Measurements from ENCODE around the gene MTRF1.

The MTRF1 gene

DNA sequence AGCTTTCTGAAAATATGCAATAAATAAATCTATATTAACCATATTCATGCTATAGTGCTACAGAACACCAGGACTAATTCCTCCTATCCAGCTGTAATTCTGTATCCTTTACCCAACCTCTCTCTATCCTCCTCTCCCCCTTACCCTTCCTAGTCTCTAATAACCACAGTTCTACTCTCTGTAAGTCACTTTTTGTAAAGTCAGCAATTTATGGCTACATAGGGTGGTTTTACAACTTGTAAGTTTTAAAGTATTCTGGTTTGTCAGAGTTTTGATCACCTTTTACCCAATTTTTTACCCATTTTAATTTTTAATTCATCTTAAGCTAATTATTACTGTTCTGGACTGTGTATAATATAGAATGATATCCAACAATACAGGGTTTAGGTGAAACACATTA lies 34.0 kb downstream of the MTRF1 start:
- Histone ChIP-seq H3K27me3 (ENCODE audit: insufficient read depth, poor library complexity, severe bottlenecking) (no peaks in the 10 kb centered on the region), H3K27ac (replicated peaks) (no peak overlapping the region), H3K4me3 (replicated peaks; ENCODE audit: insufficient read depth, low read length) (no peak overlapping the region)
- TF ChIP-seq SPI1 (IDR thresholded peaks at IDR 0.05; ENCODE audit: borderline replicate concordance, low read depth) (no peak), GABPA (IDR thresholded peaks at IDR 0.05; ENCODE audit: low read depth) (no peak), POLR2AphosphoS5 (IDR thresholded peaks at IDR 0.05; ENCODE audit: low read depth) (no peak)
- TF ChIP-seq, protein P1, sequence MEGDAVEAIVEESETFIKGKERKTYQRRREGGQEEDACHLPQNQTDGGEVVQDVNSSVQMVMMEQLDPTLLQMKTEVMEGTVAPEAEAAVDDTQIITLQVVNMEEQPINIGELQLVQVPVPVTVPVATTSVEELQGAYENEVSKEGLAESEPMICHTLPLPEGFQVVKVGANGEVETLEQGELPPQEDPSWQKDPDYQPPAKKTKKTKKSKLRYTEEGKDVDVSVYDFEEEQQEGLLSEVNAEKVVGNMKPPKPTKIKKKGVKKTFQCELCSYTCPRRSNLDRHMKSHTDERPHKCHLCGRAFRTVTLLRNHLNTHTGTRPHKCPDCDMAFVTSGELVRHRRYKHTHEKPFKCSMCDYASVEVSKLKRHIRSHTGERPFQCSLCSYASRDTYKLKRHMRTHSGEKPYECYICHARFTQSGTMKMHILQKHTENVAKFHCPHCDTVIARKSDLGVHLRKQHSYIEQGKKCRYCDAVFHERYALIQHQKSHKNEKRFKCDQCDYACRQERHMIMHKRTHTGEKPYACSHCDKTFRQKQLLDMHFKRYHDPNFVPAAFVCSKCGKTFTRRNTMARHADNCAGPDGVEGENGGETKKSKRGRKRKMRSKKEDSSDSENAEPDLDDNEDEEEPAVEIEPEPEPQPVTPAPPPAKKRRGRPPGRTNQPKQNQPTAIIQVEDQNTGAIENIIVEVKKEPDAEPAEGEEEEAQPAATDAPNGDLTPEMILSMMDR (IDR thresholded peaks at IDR 0.05; ENCODE audit: insufficient read depth, low read length): no peak
- TF ChIP-seq, protein P2, sequence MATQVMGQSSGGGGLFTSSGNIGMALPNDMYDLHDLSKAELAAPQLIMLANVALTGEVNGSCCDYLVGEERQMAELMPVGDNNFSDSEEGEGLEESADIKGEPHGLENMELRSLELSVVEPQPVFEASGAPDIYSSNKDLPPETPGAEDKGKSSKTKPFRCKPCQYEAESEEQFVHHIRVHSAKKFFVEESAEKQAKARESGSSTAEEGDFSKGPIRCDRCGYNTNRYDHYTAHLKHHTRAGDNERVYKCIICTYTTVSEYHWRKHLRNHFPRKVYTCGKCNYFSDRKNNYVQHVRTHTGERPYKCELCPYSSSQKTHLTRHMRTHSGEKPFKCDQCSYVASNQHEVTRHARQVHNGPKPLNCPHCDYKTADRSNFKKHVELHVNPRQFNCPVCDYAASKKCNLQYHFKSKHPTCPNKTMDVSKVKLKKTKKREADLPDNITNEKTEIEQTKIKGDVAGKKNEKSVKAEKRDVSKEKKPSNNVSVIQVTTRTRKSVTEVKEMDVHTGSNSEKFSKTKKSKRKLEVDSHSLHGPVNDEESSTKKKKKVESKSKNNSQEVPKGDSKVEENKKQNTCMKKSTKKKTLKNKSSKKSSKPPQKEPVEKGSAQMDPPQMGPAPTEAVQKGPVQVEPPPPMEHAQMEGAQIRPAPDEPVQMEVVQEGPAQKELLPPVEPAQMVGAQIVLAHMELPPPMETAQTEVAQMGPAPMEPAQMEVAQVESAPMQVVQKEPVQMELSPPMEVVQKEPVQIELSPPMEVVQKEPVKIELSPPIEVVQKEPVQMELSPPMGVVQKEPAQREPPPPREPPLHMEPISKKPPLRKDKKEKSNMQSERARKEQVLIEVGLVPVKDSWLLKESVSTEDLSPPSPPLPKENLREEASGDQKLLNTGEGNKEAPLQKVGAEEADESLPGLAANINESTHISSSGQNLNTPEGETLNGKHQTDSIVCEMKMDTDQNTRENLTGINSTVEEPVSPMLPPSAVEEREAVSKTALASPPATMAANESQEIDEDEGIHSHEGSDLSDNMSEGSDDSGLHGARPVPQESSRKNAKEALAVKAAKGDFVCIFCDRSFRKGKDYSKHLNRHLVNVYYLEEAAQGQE (IDR thresholded peaks at IDR 0.05; ENCODE audit: insufficient replicate concordance, low read depth): no peak
- no peak for DNase-seq (ENCODE audit: low read depth in 1 of 2, low spot score in 1 of 2)

DNA sequence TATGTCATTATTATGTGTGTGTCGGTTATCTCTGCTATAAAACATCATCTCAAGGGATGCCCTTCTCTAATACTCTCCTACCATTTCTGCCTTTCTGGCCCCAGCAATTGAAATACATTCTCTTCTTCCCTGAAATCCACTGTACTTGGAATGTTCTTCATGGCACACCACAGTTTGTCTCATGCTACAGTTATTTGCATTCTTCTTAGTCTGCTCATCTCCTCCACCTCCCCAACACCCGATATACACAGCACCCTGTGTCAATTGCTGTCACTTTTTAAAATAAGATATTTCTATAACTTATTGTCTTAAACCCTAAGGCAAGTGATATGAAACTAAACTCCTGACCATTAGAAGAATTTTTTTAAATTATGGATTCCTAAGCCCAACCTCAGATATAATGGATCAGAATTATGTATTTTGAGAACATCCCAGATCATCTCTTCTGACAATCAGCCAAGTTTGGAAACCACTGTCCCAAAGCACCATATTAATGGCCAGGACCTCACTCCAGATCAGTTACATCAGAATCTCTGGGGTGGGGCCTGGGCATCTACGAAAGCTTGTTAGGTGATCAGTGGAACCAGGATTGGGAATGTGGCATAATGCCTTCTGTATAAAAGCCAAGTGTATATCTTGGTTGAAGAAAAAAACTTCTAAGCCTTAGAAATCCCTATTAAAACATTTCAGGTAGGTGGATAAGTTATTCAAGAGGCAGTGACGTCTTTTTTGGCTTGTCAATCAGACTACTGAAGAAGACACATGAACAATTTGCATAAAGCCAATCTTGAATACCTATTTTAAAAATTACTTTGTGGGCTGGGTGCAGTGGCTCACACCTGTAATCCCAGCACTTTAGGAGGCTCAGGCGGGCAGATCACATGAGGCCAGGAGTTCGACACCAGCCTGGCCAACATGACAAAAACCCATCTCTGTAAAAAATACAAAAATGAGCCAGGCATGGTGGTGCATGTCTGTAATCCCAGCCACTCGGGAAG lies 39.0 kb downstream of the MTRF1 start:
- no peak for DNase-seq (ENCODE audit: low read depth in 1 of 2, low spot score in 1 of 2)
- Histone ChIP-seq H3K27ac (replicated peaks) (no peak overlapping the region), H3K27me3 (ENCODE audit: insufficient read depth, poor library complexity, severe bottlenecking) (no peaks in the 10 kb centered on the region), H3K4me3 (replicated peaks; ENCODE audit: insufficient read depth, low read length) (no peak overlapping the region)
- TF ChIP-seq GABPA (IDR thresholded peaks at IDR 0.05; ENCODE audit: low read depth) (no peak), SPI1 (IDR thresholded peaks at IDR 0.05; ENCODE audit: borderline replicate concordance, low read depth) (no peak), POLR2AphosphoS5 (IDR thresholded peaks at IDR 0.05; ENCODE audit: low read depth) (no peak)
- TF ChIP-seq, protein P2 (IDR thresholded peaks at IDR 0.05; ENCODE audit: insufficient replicate concordance, low read depth): no peak
- TF ChIP-seq, protein P1 (IDR thresholded peaks at IDR 0.05; ENCODE audit: insufficient read depth, low read length): no peak

DNA sequence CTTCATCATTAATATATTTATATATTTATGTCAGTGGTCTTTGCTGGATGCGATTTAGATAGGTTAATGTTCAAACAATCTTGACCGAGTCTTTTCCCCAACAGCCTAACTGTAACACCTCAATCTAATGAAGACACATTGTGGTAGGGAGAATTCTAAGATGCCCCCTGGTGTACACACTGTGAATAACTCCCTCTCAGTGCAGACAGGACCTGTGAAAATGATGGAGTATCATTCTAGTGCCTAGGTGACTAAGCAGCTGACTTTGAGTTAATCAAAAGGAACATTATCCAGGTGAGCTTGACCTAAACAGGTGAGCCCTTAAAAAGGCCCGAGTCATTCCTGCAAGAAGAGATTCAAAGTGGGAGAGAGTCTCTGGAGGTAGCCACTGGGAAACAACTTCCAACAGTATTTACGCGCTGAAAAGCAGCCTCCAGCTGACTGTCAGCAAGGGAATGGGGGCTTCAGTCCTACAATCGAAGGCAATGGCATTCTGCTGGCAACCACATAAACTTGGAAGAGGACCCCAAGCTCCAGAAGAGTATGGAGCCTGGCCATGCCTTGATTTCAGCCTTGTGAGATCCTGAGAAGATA lies 41.0 kb downstream of the MTRF1 start:
- TF ChIP-seq, protein P2 (IDR thresholded peaks at IDR 0.05; ENCODE audit: insufficient replicate concordance, low read depth): no peak
- TF ChIP-seq GABPA (IDR thresholded peaks at IDR 0.05; ENCODE audit: low read depth): no peak
- TF ChIP-seq, protein P1 (IDR thresholded peaks at IDR 0.05; ENCODE audit: insufficient read depth, low read length): peak; percentile 85
- Histone ChIP-seq H3K4me3 (replicated peaks; ENCODE audit: insufficient read depth, low read length) (no peak overlapping the region), H3K27ac (replicated peaks) (no peak overlapping the region), H3K27me3 (ENCODE audit: insufficient read depth, poor library complexity, severe bottlenecking) (no peaks in the 10 kb centered on the region)
- peak; percentile 18 to 68 for DNase-seq (ENCODE audit: low read depth in 1 of 2, low spot score in 1 of 2)
